Effector memory CD8-positive, alpha-beta T cell (primary cell): Measurements from ENCODE around the gene NOTCH2NLA.
A peak's percentile ranks its signal among the peaks of the same experiment; 100 is the strongest.
"Not testable (repeated sequence)": the region's sequence is repeated elsewhere in the genome, so short reads cannot be mapped to it uniquely, and the experiment has no call there.

Experiments
- ATAC-seq: fragments of 150-1000 bp; cut with Tn5 transposase; replicated peaks from 2 replicates; pipeline ENCODE4 v1.10.0; 2021; ENCODE audit warnings: mild to moderate bottlenecking, moderate library complexity
- DNase-seq, 3 experiments: peaks; one replicate each; pipeline ENCODE4 v3.0.0; 2021
- H3K27ac Mint-ChIP-seq, 2 donors: one replicate each; pipeline ENCODE4 v1.8.0; 2022; ENCODE audit warnings: mild to moderate bottlenecking in 2 of 2, mixed read lengths in 2 of 2, moderate library complexity in 2 of 2
- H3K27me3 Mint-ChIP-seq, 2 donors: one replicate each; pipeline ENCODE4 v1.8.0; 2022; ENCODE audit warnings: mixed read lengths in 2 of 2
- H3K36me3 Mint-ChIP-seq: one replicate; pipeline ENCODE4 v1.8.0; 2022; ENCODE audit warnings: mild to moderate bottlenecking, moderate library complexity, mixed read lengths; ENCODE audit not compliant: insufficient read depth
- H3K4me1 Mint-ChIP-seq, 2 donors: one replicate each; pipeline ENCODE4 v1.8.0; 2022; ENCODE audit warnings: low read depth in 2 of 2, mixed read lengths in 2 of 2
- H3K4me3 Mint-ChIP-seq, 2 donors: one replicate each; pipeline ENCODE4 v1.8.0; 2022; ENCODE audit warnings: mild to moderate bottlenecking in 2 of 2, mixed read lengths in 2 of 2, moderate library complexity in 2 of 2
- H3K9me3 Mint-ChIP-seq, 2 donors: one replicate each; pipeline ENCODE4 v1.8.0; 2022; ENCODE audit warnings: mixed read lengths in 2 of 2

Gene NOTCH2NLA

DNA sequence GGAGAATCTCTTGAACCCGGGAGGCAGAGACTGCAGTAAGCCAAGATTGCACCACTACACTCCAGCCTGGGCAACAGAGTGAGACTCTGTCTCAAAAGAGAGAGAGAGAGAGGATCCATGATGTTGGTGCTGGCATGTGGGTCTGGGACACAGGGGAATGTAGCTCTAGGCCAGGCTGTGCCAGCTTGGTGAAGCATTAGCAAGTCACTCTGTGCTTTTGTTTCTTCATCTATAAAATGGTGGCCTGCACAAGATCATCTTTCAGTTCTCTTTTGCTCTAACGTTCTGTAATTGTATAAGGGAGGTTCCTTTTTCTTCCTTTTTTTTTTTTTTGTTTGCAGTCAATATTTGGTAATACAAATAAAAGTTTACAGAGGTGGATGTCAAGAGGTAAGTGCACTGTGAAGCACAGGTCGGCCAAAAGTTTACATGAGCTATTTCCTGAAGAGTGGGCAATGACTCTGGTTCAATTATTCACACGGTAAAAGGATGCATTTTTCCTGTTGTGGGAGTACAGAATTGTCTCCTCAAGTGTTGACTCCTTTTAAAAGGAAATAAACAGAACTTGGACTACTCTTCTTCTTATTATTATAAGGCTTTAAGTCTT, 24.5 kb upstream of the NOTCH2NLA start:
- not testable (repeated sequence) for H3K27me3 Mint-ChIP-seq, H3K27ac Mint-ChIP-seq, H3K4me1 Mint-ChIP-seq, H3K4me3 Mint-ChIP-seq, H3K9me3 Mint-ChIP-seq, DNase-seq, H3K36me3 Mint-ChIP-seq, ATAC-seq

DNA sequence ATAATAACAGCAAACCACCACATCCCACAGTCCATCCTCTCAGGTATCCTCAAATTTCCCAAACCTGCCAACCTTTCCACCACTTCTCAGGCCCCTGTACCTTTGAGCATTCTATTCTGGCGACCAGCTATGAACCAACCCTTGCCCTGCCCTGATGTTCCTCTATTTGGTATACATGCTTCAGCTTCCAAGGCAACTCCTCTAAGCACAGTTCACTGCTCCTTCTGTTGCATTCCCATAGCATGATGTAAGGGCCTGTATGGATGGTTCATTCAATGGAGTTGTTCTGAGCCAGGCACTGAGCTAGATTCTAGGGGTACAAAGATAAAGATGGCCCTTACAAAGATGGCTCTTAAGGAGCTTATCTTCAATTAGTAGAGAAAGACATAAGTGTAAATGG, 22.7 kb upstream of the NOTCH2NLA start:
- DNase-seq, H3K27me3 Mint-ChIP-seq, H3K9me3 Mint-ChIP-seq, H3K4me3 Mint-ChIP-seq, H3K27ac Mint-ChIP-seq, H3K4me1 Mint-ChIP-seq, H3K36me3 Mint-ChIP-seq, ATAC-seq: not testable (repeated sequence)

DNA sequence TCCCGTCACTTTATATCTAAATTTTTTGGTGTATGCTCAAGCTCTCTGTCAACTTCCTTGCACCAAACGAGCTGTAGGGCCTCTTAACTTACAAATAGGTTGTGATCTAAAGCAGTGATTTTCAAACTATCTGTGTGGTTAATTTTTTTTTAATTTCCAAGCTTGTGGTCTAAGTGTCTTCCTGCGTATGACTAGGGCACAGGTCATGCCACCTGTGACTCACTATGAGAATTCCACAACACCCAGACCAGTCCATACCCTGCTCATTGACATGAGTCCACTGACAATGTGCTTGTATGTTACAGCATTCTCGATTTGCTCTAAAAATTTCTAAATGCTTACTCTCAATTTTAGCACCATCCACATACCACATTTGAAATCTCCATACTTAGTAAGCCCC, 19.8 kb upstream of the NOTCH2NLA start:
- H3K27me3 Mint-ChIP-seq, H3K4me1 Mint-ChIP-seq, DNase-seq, H3K27ac Mint-ChIP-seq, H3K4me3 Mint-ChIP-seq, H3K36me3 Mint-ChIP-seq, H3K9me3 Mint-ChIP-seq: not testable (repeated sequence)
- ATAC-seq, result peak; percentile 68

DNA sequence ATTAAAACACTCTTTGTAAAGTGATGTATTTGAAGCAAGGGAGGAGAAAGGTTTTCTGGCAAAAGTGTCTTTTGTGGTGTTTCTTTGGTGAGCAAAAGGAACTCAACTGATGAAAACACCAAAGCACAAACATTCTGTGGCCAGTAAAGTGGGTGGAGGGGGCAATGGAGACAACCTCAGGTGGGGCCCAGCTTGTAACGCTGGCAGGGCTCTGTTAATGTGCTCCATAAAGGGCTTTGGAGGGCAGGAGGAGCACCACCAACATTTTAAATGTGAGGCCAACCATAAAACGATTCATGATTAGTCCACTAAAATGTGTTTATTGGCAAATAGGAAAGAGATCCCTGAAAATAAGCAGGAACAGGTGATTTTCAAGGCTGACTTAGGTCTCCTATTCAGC, 7.8 kb upstream of the NOTCH2NLA start:
- H3K4me3 Mint-ChIP-seq, H3K36me3 Mint-ChIP-seq, H3K4me1 Mint-ChIP-seq, H3K9me3 Mint-ChIP-seq, H3K27me3 Mint-ChIP-seq, H3K27ac Mint-ChIP-seq, ATAC-seq, DNase-seq: not testable (repeated sequence)

DNA sequence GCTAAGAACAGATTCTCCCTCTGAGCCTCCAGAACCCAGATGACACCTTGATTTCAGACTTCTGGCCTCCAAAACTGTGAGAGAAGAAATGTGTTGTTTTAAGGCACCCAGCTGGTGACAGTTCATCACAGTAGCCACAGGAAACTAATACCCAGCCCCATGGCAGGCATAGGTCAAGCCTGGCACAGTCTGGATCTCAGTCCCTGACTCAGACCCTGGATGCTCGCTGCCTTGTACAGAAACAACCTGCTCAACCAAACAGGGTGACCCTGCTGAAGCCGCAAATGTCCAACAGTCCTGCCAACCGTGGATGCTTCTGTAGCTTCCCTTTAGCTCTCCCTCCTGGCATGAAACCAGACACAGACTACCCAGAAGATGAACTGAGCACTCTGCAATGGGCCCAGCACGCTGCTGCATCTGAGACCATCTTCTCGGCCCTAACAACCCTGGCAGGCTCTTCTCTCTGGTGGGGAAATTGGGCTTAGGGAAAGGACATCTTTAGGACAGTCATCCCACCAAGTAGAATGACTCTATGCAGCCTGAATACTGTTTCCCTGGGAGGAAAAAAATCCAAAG, 7.3 kb upstream of the NOTCH2NLA start:
- H3K36me3 Mint-ChIP-seq, H3K4me1 Mint-ChIP-seq, H3K27ac Mint-ChIP-seq, DNase-seq, ATAC-seq, H3K27me3 Mint-ChIP-seq, H3K4me3 Mint-ChIP-seq, H3K9me3 Mint-ChIP-seq: not testable (repeated sequence)

DNA sequence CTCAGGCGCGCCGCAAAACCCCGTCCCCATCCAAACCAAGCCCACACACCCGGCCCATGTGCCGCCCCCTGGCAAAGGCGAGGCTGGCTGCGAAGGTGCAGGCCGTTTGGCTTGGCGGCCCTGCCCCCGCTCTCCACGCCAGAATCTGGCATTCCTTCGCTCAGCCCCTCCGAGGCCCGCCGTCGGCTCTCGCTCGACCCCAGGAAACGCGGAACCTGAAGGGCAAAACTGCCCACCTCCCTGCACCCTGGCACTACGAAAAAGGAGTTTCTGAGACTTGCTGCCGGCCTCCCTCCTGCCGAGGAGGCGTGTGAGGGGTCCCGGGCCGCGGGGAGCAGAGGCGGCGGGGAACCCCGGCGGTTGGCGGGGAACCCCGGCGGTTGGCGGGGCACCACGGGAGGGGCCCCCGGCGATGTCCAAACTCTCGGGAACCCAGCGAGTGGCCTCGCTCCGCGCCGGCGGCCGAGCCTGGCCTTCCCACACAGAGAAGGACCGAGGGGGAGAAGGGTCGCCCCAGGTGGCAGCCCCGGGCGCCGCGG, 608 bp downstream of the NOTCH2NLA start:
- peak overlapping the region; percentile 49 to 65 for H3K4me3 Mint-ChIP-seq
- not testable (repeated sequence) for H3K9me3 Mint-ChIP-seq, H3K27ac Mint-ChIP-seq, H3K4me1 Mint-ChIP-seq, H3K27me3 Mint-ChIP-seq, H3K36me3 Mint-ChIP-seq
- ATAC-seq, result peak; percentile 87
- peak; percentile 1 to 18 (median 2) for DNase-seq

DNA sequence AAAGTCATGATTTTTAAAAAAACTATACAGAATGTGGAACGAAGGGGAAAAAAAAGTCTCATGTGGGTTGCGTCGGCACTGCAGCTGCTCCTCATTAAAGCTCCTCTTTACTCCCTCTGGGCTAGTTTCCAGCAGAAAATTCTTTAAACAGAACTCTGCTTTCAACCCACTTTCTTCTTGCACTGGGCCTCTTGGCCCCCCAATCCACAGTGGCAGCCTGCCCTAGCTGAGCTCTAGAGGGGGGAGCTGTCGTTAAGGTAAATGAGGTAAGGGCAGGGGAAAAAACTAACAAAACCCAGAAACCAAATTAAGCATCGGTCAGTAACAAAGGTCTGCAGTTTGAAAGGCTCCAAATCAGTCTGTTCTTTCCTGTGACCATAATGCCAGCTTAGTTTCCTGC, 54.3 kb downstream of the NOTCH2NLA start:
- not testable (repeated sequence) for H3K27me3 Mint-ChIP-seq, H3K36me3 Mint-ChIP-seq, H3K27ac Mint-ChIP-seq, H3K4me1 Mint-ChIP-seq, H3K9me3 Mint-ChIP-seq, DNase-seq, H3K4me3 Mint-ChIP-seq, ATAC-seq

DNA sequence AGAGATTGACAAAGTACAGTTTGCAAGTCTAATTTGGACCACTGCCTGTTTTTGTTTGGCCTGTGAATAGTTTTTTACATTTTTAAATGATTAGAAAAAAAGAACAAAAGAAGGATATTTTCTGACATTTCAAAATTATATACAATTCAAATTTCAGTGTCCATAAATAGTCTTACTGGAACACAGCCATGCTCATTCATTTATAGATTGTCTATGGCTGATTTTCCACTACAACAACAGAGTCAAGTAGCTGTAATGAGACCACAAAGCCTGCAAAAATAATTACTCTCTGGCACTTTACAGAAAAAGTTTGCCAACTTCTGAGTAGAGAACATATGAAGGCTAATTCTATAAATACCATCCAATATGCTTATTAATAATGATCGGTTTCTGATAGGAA, 61.1 kb downstream of the NOTCH2NLA start:
- not testable (repeated sequence) for DNase-seq, H3K4me1 Mint-ChIP-seq, H3K9me3 Mint-ChIP-seq, H3K36me3 Mint-ChIP-seq, H3K27ac Mint-ChIP-seq, ATAC-seq, H3K27me3 Mint-ChIP-seq, H3K4me3 Mint-ChIP-seq

DNA sequence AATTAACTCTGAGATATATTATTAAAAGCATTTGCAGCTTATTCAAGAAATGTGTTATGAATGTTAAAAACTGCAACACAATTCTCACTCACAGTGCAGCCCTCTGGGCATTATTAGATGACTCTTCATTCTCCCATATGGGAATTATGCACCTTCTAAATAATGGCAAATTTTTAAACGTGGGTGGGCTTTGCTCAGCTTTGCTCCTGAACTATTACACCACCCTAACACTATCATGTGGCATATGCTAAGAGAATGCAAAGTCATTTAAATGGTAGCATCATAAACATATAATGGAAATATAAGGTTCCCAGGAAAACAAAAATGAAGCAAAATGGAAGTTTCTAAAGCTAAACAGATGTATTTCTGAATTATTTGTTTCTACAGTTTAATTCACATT, 61.5 kb downstream of the NOTCH2NLA start:
- not testable (repeated sequence) for ATAC-seq, H3K27ac Mint-ChIP-seq, H3K4me1 Mint-ChIP-seq, DNase-seq, H3K9me3 Mint-ChIP-seq, H3K27me3 Mint-ChIP-seq, H3K36me3 Mint-ChIP-seq, H3K4me3 Mint-ChIP-seq

DNA sequence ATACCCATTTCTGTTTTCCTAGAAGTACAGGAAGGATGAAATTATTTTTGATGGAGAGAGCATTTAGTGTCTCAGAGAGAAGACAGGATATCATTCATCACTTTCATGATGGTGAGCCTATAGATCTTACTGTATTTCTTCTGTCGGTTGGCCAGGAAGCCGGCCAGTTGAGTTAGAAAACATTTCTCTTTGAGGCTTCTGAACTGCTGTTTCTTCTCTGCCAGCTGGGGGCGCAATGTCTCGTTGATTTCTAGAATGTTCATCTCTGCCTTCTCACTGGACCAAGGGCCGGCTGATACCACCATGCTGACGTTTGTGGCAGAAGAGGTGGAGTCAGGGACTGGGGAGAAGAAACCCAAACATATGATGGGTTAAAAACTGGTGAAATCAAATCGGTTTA, 84.4 kb downstream of the NOTCH2NLA start, which contains the start of gene NBPF10:
Gene NBPF10, minus strand, starts transcription at position 340 of the 400 bp plus-strand sequence. Its CDS starts 35 bp downstream, at position 305.
- DNase-seq, result peak in 1 of 3 experiments; percentile 1
- ATAC-seq, H3K27ac Mint-ChIP-seq, H3K4me3 Mint-ChIP-seq, H3K27me3 Mint-ChIP-seq, H3K9me3 Mint-ChIP-seq, H3K4me1 Mint-ChIP-seq, H3K36me3 Mint-ChIP-seq: not testable (repeated sequence)
